HG03097 (cell line): ENCODE measurements around the gene INSR.
"Not testable (repeated sequence)": the region's sequence is repeated elsewhere in the genome, so short reads cannot be mapped to it uniquely, and the experiment has no call there.

Experiments used
- ATAC-seq: cut with Tn5 transposase; IDR thresholded peaks from one replicate; pipeline ENCODE4 v1.9.1; 2021; ENCODE audit not compliant: unreplicated experiment, low FRiP score

INSR gene

GRCh38 chr19:7149956-7150705, 144.1 kb downstream of the INSR start:
- no peak for ATAC-seq

- not testable (repeated sequence) for ATAC-seq
These were observed 147.0 kb downstream of the INSR start for GRCh38 chr19:7147119-7147675.

- ATAC-seq: not testable (repeated sequence)
These were observed 148.1 kb downstream of the INSR start for GRCh38 chr19:7146086-7146485.

GRCh38 chr19:7145494-7145893, 148.7 kb downstream of the INSR start:
- no peak for ATAC-seq

GRCh38 chr19:7142771-7143170, 151.4 kb downstream of the INSR start:
- ATAC-seq: no peak

- ATAC-seq: no peak
These were observed 154.1 kb downstream of the INSR start for GRCh38 chr19:7140137-7140536.

GRCh38 chr19:7139095-7139494, 155.1 kb downstream of the INSR start:
- ATAC-seq: no peak

GRCh38 chr19:7138402-7138801, 155.8 kb downstream of the INSR start:
- no peak for ATAC-seq

- no peak for ATAC-seq
These were observed 157.1 kb downstream of the INSR start for GRCh38 chr19:7137120-7137519.

- ATAC-seq: no peak
These were observed 162.2 kb downstream of the INSR start for GRCh38 chr19:7132054-7132453.

GRCh38 chr19:7130043-7130442, 164.2 kb downstream of the INSR start:
- no peak for ATAC-seq

GRCh38 chr19:7126132-7126531, 168.1 kb downstream of the INSR start:
- no peak for ATAC-seq

- ATAC-seq: no peak
These were observed 169.0 kb downstream of the INSR start for GRCh38 chr19:7125221-7125620.

GRCh38 chr19:7124782-7125181, 169.4 kb downstream of the INSR start:
- no peak for ATAC-seq

GRCh38 chr19:7122701-7123100, 171.5 kb downstream of the INSR start:
- no peak for ATAC-seq

GRCh38 chr19:7120499-7120898, 173.7 kb downstream of the INSR start:
- no peak for ATAC-seq

- no peak for ATAC-seq
These were observed 174.6 kb downstream of the INSR start for GRCh38 chr19:7119582-7119981.

- ATAC-seq: no peak
These were observed 177.0 kb downstream of the INSR start for GRCh38 chr19:7117248-7117647.

GRCh38 chr19:7115721-7116120, 178.5 kb downstream of the INSR start:
- no peak for ATAC-seq

- no peak for ATAC-seq
These were observed 181.0 kb downstream of the INSR start for GRCh38 chr19:7113233-7113632.

- no peak for ATAC-seq
These were observed 181.5 kb downstream of the INSR start for GRCh38 chr19:7112675-7113074.

GRCh38 chr19:7109678-7110289, 184.4 kb downstream of the INSR start:
- ATAC-seq: no peak
